HuH-7 (cell line): ENCODE measurements around the gene PHETA1.
"Not testable (repeated sequence)": the region's sequence is repeated elsewhere in the genome, so short reads cannot be mapped to it uniquely, and the experiment has no call there.

ENCODE experiments used
- DNase-seq: peaks from one replicate; pipeline ENCODE4 v3.0.0; 2011; ENCODE audit warnings: low spot score

Gene PHETA1

DNA sequence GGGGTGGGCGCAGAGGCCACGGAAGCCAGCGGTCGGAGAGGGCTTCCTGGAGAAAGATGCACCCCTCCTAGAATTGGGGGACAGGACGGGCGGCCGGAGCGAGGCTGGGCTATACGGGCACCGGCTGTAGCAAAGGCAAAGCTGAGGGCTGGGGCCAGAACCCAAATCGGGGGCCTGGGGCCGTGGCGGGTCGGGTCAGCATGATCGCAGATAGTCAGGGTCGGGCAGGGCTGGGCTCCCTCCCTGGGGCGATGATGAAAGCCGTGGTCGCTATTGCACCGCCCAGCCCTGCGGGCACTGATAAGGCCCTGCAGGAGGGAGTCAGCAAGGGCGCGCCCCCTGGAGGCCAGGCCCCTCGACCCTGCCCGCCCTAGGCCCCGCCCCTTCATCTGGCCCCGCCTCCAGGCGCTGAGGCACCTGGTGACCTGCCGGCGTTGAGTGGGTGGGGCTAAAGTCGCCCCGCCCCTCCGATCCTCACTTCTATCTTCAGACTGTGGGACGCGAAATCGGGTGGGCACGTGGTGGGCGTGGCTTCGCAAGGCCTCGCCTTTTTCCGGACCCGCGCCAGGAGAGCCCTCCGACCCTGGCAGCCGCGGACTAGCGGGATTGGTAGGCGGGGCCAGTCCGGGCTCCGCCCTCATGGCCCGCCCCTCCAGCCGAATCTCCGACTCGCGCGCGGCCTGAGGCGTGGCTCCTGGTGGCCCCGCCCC lies 36.4 kb upstream of the PHETA1 start:
- peak; percentile 99 for DNase-seq

DNA sequence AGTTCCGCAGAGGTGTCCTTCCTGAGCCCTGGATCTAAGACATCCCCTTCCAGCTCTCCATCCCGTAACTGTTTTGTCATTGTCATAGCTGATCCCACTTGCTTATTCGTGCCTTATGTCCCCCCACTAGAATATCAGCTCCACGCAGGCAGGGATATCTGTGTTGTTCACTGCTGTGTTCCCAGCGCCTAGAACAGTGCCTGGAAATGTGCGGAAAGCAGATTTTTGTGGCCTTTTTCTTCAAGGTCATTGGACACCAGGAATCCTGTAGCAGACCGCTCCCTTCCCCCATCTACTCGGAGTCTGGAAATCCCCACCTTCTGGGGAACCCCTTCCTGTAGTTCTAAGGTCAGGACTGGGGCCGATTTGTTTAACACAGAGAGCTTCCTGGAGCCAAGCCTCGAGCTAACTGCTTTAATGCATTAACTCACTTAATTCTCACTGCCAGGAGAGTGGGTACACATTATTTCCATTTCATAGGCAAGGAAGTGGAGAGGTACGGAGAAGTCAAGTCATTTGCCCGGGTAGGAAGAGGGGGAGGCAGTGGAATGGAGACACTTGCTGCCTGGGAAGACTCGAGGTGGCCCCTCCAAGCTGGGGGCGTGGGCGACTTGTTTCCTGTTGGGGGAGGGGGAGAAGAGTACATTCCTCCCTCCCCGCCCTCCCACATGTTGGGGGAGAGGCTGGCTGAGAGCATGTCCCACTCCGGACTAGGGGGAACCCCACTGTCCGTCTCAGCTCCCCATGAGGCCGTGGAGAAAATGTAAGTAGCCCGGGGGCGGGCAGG lies 35.7 kb upstream of the PHETA1 start:
- DNase-seq, result no peak

DNA sequence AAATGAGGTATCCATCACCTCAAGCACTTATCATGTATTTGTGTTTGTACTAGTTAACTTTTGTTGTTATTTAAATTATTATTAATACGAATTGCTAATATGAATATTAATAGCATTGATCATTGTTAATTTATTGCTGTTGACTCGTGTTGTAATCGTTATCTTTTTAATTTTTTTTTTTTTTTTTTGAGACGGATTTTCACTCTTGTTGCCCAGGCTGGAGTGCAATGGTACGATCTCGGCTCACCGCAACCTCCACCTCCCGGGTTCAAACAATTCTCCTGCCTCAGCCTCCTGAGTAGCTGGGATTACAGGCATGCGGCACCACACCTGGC lies 33.6 kb upstream of the PHETA1 start:
- not testable (repeated sequence) for DNase-seq

DNA sequence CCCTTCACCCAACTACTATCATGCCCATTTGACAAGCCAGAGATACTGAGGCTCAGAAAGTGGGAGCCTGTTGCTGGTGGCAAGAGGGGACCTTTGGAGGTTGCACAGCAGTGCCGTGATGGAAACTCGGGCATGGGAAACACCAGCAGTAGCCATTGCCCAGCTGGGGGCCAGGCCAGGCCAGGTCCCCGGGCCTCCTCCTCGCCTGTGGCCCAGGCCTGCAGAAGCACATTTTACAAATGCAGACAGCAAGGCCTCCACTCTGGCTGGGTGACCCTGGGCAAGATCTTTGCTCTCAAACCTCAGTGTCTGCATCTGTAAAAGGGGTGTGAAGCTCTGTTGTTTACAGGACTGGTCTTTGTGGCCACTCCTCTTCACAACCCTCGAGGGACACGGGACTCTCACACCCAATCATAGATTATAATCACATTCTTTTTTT lies 32.3 kb upstream of the PHETA1 start:
- DNase-seq, result no peak

DNA sequence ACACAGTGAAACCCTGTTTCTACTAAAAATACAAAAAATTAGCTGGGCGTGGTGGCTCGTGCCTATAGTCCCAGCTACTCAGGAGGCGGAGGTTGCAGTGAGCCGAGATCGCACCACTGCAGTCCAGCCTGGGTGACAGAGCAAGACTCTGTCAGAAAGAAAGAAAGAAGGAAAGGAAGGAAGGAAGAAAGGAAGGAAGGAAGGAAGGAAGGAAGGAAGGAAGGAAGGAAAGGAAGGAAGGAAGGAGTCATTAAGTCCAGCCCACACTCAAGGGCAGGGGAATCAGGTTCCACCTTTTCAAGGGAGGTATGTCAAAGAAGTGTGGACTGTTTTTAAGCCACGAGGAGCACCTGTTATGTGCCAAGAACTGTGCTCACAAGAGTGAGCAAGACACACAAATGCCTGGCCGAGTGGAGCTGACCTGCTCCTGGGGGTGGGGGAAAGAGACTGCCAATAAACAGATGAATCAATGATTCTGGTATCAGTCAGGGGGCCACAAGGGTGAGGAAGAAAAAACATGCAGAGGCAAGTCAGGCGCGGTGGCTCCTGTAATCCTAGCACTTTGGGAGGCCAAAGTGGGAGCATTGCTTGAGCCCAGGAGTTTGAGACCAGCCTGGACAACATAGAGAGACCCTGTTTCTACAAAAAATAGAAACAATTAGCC lies 31.0 kb upstream of the PHETA1 start:
- DNase-seq, result not testable (repeated sequence)

DNA sequence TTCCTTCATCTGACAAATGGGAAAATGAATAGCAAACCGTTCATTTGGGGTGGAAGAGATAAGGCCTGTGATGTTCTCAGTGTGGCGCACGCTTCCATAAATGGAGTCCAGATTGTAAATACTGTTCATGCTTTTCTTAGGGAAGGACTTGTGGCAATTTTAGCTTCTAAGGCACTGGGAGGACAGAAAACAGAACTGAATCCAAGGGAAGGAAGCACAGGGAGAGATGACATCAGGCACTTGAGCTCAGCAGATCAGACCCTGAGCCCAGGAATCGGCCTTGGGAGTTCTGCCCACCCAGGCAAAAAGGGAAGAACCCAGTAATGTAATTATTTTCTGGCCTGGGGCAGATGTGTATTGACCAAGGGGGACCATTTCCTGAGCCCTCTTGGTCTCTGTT lies 29.6 kb upstream of the PHETA1 start:
- DNase-seq, result no peak

DNA sequence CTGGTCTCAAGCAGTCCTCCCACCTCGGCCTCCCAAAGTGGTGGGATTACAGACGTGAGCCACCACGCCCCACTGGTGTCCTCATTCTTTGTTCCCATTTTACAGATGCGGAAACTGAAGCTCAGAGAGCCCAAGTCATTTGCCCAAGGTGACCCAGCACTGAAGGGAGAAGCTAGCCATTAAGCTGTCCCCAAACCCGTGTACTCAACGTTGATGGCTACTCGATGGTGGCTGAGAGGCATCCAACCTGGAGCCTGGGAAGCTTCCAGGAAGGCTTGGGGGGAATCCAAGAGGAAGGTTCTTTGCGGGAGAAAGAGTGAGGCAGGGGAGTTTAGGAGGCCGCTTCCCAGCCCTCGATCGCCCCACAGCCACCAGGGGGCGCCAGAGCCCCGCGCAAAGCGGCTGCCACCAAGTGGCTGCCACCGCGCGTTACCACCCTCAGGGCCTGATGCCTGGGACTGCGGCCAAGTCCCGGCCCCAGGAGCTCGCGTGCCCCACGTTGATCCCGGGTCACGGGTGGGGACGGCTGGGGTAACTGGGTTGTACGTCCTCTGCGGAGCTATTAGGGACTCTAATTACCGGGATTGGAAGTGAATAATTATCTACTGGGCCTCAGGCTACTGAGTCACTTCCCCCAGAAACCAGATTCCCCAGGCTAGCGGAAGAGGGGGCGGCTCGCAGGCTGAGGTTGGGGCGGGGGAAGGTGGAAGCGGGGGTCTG lies 28.0 kb upstream of the PHETA1 start:
- peak; percentile 91 for DNase-seq

DNA sequence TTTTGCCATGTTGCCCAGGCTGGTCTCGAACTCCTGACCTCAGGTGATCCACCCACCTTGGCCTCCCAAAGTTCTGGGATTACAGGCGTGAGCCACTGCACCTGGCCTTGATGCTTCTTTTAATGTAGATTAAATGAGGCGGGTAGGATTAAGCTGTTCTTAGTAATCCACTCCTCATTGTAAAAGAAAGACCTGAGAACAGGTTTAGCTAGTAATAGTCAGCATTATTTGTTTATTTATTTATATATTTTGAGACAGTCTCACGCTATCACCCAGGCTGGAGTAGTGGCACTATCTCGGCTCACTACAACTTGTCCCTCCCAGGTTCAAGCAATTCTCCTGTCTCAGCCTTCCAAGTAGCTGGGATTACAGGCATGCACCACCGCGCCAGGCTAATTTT lies 27.4 kb upstream of the PHETA1 start:
- not testable (repeated sequence) for DNase-seq

DNA sequence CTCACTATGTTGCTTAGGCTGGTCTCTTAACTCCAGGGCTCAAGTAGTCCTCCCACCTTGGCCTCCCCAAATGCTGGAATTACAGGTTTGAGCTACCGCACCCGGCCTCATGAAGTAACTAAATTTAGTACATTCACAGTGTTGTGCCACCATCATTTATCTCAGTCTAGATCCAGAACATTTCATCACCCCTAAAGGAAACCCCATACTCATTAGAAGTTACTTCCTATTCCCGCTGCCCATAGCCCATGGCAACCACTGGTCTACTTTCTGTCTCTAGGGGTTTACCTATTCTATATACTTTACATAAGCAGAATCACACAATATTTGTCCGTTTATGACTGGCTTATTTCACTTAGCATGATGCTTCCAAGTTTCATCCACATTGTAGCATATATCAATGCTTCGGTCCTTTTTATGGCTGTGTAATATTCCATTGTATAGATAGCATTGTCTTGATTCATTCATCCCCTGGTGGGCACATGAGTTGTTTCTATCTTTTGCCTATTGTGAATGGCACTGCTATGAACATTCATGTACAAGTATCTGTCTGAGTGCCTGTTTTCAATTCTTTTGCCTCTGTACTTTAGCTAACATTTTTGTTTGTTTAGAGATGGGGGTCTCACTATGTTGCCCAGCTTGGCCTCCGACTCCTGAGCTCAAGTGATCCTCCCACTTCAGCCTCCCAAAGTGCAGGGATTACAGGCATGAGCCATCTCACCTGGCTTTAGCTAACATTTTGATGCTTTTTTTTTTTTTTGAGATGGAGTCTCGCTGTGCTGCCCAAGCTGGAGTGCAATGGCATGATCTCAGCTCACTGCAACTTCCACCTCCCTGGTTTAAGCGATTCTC lies 26.7 kb upstream of the PHETA1 start:
- no peak for DNase-seq

DNA sequence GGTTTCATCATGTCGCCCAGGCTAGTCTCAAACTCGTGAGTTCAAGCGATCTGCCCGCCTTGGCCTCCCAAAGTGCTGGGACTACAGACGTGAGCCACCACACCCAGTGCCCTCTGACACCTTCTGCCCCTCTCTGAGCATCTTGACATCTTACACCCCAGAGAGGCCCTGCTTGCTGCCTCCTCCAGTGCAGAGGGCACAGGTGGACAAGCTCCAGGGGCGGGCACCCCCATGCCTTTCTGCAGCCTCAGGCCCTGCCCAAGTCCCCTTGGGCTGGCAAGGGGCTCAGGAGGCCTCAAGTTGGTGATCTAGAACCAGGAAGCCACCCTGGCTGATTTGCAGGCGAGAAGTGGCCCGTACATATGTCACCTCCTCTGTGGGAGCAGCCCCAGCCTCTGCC lies 25.6 kb upstream of the PHETA1 start:
- no peak for DNase-seq

DNA sequence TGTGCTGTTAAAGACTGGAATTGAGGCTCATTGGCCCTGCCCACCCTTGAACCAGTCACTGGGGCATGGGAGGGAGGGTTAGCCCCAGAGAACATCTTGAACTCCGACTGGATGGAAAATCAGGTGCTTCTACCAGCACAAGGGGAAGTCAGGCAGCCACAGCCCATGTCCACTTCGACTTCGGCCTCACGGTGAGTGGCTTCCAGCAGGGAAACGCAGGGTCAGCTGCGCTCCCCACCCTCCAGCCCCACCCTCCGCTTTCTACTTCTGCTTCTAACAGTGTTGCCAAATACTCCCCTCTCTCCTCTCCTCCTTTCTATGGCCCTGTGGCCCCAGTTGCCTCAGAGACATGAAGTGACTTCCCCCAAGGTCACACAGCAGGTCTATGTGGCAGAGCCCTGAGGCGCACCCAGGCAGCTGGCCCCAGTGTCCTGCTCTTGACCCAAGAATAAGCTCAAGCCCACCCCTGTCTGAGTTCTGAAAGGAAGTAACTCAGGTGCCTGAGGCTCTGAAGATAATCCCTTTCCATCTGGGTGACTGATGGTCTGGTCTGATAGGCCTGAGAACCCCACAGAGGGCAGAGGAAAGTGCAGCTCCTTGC lies 24.9 kb upstream of the PHETA1 start:
- no peak for DNase-seq

DNA sequence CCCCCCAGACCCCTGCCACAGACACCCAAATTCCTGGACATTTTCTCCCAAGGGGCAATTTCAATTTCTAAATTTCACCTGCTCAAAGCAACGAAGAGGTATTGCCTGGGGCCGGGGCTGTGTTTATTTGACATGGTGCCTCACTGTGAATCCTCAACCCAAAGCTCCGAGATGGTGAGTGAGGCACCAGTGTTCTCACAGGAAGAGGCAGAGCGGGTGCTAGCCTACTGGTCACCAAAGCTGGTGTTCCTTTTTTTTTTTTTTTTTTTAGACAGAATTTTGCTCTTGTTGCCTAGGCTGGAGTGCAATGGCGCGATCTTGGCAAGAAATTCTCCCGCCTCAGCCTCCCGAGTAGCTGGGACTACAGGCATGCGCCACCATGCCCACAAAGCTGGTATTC lies 22.0 kb upstream of the PHETA1 start:
- DNase-seq, result no peak

DNA sequence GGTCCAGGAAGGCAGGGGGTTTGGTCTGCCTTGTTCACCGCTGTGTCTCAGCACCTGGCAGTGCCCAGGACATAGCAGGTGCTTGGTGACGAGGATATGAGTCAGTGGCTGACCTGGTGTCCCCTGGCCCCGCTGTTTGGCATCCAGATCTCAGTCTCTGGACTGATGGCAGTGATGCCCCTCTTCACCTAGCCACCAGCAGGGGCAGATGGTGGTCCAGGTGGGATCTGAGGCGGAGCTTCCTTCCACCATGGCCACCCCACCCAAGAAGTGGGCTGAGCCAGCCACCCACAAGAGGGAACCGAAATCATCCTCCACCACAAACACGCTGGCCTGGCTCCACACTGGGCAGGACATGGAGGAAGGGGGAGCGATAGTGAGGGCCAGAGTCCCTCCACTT lies 20.7 kb upstream of the PHETA1 start:
- no peak for DNase-seq

DNA sequence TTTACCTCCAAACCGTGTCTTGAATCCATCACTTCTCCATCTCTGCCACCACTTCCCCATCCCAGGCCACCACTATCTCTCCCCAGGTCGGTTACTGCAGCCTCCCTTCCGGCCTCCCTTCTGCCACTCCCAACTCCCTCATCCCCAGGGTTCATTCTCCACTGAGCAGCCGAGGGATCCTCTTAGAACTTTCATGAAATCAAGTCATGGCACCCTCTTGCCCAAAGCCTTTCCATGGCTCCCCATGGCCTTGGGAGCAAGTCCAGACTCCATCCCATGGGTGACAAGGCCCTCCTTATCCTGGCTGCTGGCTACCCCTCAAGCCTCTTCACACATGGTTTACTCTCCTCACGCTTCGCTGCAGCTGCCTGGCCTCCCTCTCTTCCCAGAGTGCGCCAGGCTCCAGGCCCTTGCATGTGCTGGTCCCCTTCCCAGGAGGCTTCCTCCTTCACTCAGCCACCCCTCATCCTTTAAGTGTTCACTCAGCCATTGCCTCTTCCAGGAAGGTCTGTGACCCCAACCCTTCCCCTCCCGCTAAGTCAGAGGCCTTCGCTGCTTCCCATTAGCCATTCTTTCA lies 18.9 kb upstream of the PHETA1 start:
- DNase-seq, result no peak

DNA sequence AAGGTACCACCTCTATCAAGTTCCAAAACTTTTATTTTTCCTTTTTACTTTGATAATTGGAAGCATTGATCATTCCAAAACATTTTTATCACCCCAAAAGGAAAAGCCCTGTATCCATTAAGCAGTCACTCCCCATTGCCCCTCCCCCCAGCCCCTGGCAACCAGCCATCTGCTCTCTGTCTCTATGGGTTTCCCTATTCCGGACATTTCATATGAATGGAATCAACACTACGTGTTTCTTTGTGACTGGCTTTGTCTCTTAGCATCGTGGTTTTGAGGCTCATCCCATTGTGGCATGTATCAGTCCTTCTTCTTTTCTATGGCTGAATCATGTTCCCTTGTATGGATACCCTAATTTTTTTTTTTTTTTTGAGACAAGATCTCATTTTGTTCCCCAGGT lies 18.0 kb upstream of the PHETA1 start:
- no peak for DNase-seq

DNA sequence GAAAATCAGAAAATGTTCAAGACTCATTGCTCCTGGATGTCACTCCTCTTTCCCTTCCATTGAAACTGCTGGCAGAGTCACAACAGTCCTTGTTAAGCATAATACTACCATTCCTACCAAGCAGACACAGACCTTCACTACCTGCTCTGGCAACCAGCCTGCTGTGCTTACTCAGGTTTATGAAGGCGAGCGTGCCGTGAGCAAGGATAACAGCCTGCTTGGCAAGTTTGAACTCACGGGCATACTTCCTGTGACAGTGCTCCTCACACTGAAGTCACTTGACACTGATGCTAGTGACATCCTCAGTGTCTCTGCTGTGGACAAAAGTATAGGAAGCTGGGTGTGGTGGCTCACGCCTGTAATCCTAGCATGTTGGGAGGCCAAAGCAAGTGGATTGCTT lies 15.7 kb upstream of the PHETA1 start:
- no peak for DNase-seq

DNA sequence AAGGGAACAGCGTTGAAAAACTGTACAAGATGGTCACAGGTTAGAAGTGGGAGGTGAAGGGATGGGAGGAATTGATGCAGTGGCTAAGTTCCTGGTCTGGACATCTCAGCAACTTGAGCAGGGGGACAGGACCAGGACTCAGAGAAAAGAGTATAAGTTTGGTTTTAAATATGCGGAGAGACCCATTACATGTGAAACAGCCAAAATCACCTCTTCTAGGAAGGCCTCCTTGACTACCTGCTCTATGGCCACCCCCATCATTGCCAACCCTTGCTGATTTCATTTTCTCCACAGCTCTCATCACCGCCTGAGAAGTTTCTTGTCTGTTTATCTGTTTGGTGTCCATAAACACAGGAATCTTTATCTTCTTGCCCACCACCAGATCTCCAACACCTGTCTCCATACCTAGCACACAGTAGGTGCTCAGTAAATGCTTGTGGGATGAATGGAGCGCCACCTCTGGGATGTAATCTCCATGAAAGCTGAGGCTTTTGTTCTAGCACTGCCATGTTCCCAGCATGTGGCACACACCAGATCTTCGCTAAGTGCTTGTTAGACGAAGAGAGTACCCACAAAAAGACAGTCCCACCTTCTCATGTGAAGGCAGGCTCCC lies 11.2 kb upstream of the PHETA1 start:
- DNase-seq, result no peak

DNA sequence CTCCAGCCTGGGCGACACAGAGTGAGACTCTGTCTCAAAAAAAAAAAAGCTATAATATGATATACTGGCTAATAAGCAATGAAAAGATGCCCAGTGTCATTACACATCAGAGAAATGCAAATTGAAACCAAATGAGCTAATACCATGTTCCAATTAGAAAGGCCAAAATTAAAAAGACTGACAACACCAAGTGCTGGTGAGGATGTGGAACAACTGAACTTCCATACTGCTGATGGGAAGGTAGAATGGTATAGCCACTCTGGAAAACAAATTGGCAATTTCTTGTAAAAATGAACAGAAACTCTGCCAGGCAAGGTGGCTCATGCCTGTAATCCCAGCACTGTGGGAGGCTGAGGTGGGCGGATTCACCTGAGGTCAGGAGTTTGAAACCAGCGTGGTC lies 8.5 kb upstream of the PHETA1 start:
- DNase-seq, result no peak

DNA sequence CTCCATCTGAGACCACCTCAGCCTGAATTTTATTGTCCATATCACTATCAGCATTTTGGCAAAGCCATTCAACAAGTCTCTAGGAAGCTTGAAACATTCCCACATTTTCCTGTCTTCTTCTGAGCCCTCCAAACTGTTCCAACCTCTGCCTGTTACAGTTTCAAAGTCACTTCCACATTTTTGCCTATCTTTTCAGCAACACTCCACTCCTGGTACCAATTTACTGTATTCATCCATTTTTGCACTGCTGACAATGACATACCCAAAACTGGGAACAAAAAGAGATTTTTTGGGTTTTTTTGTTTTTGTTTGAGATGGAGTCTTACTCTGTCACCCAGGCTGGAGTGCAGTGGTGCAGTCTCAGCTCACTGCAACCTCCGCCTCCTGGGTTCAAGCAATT lies 4.3 kb upstream of the PHETA1 start:
- not testable (repeated sequence) for DNase-seq

DNA sequence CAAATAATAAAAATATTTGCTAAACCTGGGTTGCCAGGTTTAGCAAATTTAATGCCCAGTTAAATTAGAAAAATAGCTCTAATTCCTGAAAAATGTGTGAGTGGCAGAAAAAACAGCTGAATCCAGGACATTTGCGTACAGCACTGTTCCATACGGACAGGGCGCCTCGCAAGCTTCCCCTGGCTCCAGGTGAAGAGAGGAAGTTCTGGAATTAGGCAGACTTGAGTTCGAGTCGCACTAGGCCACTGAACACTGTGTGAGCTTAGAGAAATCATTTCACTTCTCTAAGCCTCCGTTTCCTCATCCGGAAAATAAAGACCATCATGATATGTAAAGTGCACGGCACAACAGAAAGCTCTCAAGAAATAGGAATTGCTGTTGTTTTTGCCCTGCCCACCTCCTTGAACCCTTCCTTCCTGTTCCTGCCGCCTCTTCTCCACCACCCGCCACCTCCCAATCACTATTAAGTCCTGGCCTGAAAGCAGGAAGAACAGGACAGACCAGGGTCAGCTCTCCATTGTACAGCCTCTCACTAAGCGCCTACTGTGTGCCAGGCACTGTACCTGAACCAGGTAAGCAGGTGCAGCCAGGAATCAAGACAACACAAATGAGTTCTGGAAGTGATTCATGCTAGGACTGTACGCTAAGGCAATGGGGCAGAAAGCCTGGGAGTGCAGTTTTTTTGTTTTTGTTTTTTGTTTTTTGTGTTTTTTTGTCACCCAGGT lies 763 bp upstream of the PHETA1 start:
- no peak for DNase-seq
